BE2C (cell line): ENCODE results near the gene ZSWIM1. TPM values are rescaled to one million over a fixed set of nuclear protein-coding genes. Genes with fewer than 3 reads are reported as not detected.

Source experiments
- DNase-seq: peaks from one replicate; pipeline ENCODE4 v3.0.0-alpha.2; 2020
- H3K27me3 ChIP-seq: fragments of 250-450 bp; sonication (Bioruptor Pico); 2 replicates; pipeline ENCODE4 v1.5.1; 2020; ENCODE audit warnings: mild to moderate bottlenecking
- H3K36me3 ChIP-seq: fragments of 250-450 bp; sonication (Bioruptor Pico); 2 replicates; pipeline ENCODE4 v1.5.1; 2020; ENCODE audit warnings: mild to moderate bottlenecking
- H3K4me1 ChIP-seq: fragments of 250-450 bp; sonication (Bioruptor Pico); 2 replicates; pipeline ENCODE4 v1.5.1; 2020
- H3K4me3 ChIP-seq: 2 replicates; pipeline ENCODE4 v1.5.1; 2011; ENCODE audit warnings: low read depth, low read length
- H3K9me3 ChIP-seq: fragments of 250-450 bp; sonication (Bioruptor Pico); 2 replicates; pipeline ENCODE4 v1.5.1; 2020
- polyA plus RNA-seq: library from polyadenylated mRNA; unstranded; fragments of >200 nt; gene quantifications from one replicate; pipeline ENCODE4 v1.2.1, GENCODE V29; 2012; ENCODE audit warnings: low read depth, missing spikeins; ENCODE audit not compliant: insufficient read length, insufficient read depth
- TF ChIP-seq, protein P1 (sequence below): IDR thresholded peaks from 2 replicates; pipeline ENCODE4 v1.5.1; 2012; ENCODE audit warnings: mild to moderate bottlenecking, low read depth, low read length

ZSWIM1 gene
- polyA plus RNA-seq = 15.0 TPM

DNA sequence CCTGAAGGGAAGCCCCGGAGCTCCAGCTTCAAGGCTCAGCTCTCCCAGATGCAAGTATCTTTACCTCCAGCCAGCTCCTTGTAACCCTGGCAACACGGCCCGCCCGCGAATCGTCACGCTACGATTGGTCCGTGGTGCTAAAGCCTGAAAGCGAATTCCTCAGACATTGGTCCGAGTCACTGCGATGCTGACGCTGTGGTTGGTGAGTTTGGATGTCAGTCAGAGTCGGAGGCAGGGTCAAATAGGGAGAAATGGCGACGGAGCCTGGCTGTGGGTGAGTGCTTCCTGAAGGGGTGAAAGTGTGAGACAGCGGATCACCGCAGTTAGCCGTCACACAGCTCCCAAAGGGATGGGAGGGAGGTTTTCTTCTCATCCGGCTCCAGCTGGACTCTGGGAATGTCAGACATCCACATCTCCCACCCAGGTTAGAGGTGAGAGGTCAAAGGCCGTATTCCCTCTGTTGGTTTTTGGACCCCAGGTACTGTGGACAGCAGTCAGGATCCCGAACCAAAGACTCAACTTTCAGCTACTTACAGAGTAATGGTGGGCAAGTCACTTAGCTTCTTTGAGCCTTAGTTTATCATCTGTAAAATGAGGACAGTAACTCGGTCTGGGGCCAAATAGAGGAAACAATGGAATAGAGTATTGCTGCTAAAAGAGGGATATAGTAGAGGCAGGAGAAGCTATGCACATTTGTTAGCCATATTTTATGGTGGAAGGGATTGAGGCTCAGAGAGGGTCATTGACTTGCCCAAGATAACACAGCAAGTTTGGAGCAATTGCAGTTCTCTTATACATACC, at the start of gene ZSWIM1:
Gene ZSWIM1 (plus strand): TSS at position 240 of the 801 bp plus-strand sequence. CDS start 1,366 bp downstream, outside the sequence.
- Histone ChIP-seq H3K9me3 (no peaks in the 10 kb centered on the region), H3K36me3 (peaks cover 17% of the 10 kb centered on the region), H3K4me3 (peak within 1 kb of the TSS; percentile 99), H3K4me1 (no peaks in the 10 kb centered on the region; the same call in 1 of the 2 replicates), H3K27me3 (no peaks in the 10 kb centered on the region)
- TF ChIP-seq, protein P1, sequence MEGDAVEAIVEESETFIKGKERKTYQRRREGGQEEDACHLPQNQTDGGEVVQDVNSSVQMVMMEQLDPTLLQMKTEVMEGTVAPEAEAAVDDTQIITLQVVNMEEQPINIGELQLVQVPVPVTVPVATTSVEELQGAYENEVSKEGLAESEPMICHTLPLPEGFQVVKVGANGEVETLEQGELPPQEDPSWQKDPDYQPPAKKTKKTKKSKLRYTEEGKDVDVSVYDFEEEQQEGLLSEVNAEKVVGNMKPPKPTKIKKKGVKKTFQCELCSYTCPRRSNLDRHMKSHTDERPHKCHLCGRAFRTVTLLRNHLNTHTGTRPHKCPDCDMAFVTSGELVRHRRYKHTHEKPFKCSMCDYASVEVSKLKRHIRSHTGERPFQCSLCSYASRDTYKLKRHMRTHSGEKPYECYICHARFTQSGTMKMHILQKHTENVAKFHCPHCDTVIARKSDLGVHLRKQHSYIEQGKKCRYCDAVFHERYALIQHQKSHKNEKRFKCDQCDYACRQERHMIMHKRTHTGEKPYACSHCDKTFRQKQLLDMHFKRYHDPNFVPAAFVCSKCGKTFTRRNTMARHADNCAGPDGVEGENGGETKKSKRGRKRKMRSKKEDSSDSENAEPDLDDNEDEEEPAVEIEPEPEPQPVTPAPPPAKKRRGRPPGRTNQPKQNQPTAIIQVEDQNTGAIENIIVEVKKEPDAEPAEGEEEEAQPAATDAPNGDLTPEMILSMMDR = no peak
- DNase-seq = peak; percentile 99

DNA sequence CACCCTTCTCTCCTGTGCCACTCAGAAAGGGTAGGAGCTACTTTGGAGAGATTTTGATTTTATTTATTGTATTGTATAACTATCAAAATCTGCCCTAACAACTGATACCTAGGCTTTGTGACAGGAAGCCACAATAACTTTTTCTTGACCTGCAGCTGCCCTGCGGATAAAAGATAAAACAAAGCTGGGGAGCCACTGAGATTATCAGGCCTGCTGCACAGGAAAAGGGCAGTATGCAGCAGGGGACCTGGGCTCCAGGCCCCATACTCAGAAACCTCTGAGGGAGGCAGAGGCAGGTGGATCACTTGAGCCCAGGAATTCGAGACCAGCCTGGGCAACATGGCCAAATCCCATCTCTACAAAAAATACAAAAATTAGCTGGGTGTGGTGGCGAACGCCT, 48.4 kb upstream of the ZSWIM1 start:
- no peaks in the 10 kb centered on the region for H3K36me3 ChIP-seq
- TF ChIP-seq, protein P1 = no peak
- H3K4me3 ChIP-seq = no peak overlapping the region
- no peaks in the 10 kb centered on the region for H3K27me3 ChIP-seq
- H3K9me3 ChIP-seq = no peaks in the 10 kb centered on the region
- DNase-seq = no peak
- no peaks in the 10 kb centered on the region; the same call in 1 of the 2 replicates for H3K4me1 ChIP-seq

DNA sequence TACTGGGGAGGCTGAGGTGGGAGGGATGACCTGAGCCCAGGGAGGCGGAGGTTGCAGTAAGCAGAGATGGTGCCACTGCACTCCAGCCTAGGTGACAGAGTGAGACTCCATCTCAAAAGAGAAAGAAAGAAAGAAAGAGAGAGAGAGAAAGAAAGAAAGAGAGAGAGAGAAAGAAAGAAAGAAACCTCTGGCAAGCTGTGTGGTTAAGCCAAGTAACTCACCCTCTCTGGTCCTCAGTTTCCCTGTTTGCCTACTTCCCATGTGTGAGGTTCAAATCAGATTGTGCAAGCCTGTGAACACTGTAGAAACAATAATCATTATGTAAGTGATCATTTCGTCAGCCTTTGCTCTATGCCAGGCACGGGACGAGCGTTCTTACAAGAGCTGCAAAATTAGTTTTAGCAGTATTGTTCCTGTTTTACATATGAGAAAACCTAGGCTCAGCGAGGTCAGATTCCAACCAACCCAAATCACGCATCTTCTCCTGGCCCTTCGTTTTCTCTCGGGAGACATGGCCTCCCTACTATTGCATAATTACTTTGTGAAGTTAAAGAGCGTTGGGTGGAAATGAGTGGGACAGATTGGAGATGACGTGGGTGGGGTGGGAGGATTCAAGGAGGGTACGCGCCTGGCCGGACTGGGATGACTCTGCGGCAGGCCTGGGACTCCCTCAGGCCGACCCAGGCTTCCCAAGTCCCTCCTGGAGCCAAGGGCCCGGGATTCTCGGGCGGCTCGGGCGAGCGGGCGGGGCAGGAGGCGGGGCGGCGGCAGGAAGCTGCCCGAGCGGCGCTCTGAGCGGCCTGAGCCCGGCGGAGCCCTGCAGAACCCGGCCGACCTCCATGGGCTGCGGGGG, 47.8 kb upstream of the ZSWIM1 start, which contains the start of gene SNX21:
Gene SNX21 (plus strand): TSS at position 770 of the 853 bp plus-strand sequence. CDS start 121 bp downstream, outside the sequence.
- Histone ChIP-seq H3K36me3 (no peaks in the 10 kb centered on the region), H3K27me3 (no peaks in the 10 kb centered on the region), H3K4me3 (peak within 1 kb of the TSS; percentile 72), H3K4me1 (no peaks in the 10 kb centered on the region; the same call in 1 of the 2 replicates), H3K9me3 (no peaks in the 10 kb centered on the region)
- DNase-seq = peak; percentile 84
- TF ChIP-seq, protein P1 = no peak

DNA sequence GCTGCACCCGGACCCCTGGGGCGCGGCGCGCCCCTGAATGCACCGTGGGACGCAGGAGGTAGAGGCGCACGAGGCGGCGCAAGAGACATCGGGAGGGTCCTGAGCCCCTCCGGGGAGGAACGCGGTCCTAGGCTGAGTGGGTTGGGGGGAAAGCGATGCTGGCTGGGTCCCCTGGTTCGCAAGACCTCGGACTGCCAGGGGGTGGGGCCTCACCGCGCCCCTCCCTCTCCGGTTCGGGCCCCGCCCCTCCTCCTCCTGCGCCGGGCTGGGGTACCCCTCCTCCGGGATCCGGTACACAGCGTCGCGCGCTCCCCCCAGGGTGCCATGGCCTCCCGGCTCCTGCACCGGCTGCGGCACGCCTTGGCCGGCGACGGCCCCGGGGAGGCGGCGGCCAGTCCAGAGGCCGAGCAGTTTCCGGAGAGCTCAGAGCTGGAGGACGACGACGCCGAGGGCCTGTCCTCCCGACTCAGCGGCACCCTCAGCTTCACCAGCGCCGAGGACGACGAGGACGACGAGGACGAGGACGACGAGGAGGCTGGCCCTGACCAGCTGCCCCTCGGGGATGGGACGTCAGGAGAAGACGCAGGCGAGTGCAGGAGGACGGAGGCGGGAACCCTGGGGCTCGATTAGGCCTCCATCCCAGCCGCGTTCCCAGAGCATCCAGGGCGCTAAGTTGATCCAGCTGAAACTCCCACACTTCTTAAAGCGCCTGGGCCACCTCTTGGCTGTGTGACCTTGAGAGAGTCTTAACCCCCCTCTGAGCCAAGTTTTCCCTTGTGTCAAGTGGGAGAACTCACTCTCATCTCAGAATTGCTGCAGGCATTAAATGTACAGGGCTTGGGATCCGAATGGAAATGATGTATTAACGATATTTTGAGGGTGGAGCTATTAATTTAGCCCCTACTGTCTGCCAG, 46.9 kb upstream of the ZSWIM1 start:
- H3K36me3 ChIP-seq = no peaks in the 10 kb centered on the region
- H3K9me3 ChIP-seq = no peaks in the 10 kb centered on the region
- peak overlapping the region; percentile 72 for H3K4me3 ChIP-seq
- TF ChIP-seq, protein P1 = no peak
- H3K4me1 ChIP-seq = no peaks in the 10 kb centered on the region; the same call in 1 of the 2 replicates
- peak; percentile 63 for DNase-seq
- H3K27me3 ChIP-seq = no peaks in the 10 kb centered on the region

DNA sequence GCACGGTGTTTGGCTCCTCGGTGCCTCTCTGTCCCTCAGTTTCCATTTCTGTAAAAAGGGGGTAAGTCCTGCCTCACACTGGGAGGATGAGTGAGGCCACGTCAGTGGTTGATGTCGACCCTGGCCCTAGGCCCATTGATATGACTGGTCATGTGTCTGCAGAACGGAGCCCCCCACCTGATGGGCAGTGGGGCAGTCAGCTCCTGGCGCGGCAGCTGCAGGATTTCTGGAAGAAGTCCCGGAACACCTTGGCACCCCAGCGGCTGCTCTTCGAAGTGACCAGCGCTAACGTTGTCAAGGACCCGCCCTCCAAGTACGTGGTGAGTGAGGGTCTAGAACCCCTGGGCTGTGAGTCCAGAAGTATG, 46.2 kb upstream of the ZSWIM1 start:
- H3K4me3 ChIP-seq = no peak overlapping the region
- TF ChIP-seq, protein P1 = no peak
- H3K27me3 ChIP-seq = no peaks in the 10 kb centered on the region
- H3K36me3 ChIP-seq = no peaks in the 10 kb centered on the region
- no peaks in the 10 kb centered on the region for H3K9me3 ChIP-seq
- H3K4me1 ChIP-seq = no peaks in the 10 kb centered on the region; the same call in 1 of the 2 replicates
- DNase-seq = no peak
